AML-193 (cell line): ENCODE results near the gene LDLRAD4.
A peak's percentile ranks its signal among the peaks of the same experiment; 100 is the strongest.

Experiments
- DNase-seq, 2 experiments: peaks; one replicate each; lab custom pipeline; 2025; lab: John Stamatoyannopoulos, UW

LDLRAD4 gene

DNA sequence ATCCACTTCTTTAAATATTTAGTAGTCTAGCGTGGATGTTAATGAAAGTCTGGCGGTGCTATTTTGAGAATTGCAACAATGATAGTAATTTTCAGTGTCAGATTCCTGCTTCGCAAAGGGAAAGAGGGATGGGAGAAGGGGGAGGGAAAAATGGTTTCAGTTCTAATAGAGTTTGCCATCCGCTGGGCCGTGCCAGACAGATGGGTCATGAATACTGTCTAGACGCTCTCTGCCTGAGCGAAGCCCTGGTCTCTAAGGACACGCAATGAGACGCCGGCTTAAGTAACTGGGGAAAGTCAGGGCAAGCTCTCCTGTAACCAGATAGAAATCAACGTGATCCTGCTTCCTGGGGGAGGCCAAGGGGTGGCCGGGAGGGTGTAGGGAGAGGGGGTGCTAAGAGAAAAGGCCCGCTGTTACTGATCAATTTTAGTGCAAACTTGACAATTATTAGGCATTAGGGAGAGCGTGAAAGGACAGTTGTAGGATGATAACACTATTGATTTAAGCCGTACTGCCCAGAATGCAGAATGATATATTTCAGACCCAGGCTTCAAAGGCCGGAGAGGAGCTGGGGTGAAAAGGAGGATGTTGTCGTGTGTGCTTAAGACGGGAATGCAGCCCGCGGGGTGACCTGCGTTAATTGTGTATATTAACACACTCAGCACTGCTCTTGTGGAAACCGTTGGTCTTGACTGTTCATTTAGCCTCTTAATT lies 229.2 kb downstream of the LDLRAD4 start:
- no peak for DNase-seq

DNA sequence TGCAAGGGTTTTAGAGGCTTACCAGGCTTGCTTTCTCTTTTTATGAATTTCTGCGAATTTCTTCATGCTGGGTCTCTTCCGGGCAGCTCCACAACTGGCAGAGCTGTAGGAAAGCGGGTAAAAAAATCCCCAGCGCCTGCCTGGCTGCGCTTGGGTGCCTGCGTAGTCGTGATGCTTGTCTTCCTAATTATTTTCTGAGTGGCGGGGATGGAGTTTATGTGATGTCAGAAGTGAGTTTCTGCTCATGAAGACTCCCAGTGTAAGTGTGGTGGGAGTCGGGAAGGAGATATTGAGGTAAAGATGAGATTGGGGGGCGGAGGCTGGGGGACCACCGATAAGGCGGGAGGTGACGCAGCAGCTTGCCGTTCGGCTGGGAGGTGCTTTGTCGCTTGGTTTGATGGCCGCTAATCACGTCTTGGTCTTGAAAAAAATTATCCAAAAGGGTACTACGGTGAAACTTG lies 229.8 kb downstream of the LDLRAD4 start:
- DNase-seq = no peak

GRCh38 chr18:13449651-13450050 lies 231.1 kb downstream of the LDLRAD4 start:
- no peak for DNase-seq

DNA sequence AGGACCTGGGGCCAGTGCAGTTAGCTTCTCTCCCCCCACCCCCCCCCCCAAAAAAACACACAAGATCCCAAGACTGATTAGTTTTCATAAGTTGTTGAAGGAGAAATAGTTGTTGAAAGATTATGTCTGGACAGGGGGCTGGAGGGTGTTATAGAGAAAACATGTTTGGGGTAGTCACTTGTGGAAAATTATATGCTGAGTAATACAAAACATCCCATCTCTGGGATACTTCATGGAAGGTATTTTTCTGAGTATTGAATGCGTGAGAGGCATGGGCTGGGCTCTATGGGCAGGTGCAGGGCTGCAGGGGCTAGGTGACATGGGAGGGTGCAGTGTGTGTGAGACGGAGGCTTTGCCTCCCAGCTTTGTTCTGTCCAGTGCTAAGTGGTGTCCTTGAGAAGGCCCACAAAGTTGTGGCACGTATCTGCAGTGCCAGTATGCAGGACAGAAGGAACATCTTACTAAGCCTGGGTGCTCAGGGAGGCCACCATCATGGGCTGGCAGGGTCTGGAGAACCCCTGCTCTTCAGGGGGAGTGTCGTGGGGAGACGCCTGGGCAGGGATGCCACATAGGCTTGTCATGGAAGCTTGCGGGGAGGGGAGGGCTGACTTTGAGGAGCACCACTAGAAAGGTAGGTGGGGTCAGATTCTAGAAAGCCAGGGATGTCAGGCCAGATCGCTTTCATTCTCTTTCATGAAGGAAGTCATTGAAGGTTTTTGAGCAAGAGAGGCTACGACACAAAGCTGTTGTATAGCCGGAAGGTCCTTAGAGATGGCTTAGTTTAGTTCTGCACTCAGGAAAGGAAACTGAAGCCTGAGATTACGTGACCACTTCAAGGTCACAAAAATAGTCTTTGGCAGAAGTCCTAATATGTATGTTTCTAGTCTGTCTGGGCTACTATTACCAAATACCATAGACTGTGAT lies 232.0 kb downstream of the LDLRAD4 start:
- DNase-seq = no peak

DNA sequence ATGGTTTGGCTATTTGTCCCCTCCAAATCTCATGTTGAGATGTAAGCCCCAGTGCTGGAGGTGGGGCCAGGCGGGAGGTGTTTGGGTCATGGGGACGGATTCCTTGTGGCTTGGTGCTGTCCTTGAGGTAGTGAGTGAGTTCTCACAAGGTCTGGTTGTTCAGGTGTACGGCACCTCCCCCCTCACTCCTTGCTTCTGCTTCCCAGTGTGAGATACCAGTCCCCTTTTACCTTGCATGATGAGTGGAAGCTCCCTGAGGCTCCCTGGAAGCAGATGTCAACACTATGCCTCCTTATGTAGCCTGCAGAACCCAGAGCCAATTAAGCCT lies 232.6 kb downstream of the LDLRAD4 start:
- no peak for DNase-seq

GRCh38 chr18:13451661-13452387 lies 233.3 kb downstream of the LDLRAD4 start:
- peak; percentile 54 to 63 for DNase-seq

DNA sequence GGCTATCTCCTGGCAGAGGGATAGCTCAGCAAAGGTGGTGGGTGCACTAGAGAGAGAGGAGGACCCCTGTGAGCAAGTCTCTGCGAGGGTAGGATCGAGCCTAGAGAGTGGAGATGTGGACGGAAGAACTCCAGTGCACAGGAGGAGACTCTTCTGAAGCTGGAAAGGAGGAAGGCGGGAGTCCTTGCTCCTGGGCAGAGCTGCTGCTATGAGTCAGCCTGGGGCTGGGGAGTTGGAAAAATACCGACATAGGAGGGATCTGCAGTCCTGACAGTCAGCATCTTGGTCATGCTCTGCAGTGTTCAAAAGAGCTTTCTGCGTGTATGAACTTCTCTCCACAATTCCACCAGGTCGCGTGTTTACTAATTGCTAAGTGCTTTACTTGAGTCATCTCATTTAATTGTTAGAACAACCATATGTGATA lies 233.8 kb downstream of the LDLRAD4 start:
- no peak for DNase-seq

GRCh38 chr18:13452871-13453680 lies 234.5 kb downstream of the LDLRAD4 start:
- DNase-seq = no peak

DNA sequence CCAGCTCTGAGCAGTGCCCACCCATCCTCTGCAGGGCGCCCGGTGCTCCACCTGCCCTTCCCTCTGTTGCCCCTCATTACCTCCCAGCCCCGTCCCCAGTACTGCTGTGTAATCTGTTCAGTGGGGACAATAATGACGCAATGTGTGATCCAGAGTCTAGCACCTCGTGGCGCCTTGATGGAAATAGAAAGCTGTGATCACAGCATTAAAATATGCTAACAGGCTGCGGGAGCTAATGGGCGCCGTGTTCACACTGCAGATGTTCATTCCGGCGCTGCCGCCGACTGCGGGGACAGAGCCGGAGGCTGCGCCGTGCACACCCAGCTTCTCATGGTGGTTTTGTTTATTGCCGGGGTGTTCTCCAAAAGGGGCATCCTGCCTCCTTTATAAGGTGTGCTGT lies 235.2 kb downstream of the LDLRAD4 start:
- no peak for DNase-seq

DNA sequence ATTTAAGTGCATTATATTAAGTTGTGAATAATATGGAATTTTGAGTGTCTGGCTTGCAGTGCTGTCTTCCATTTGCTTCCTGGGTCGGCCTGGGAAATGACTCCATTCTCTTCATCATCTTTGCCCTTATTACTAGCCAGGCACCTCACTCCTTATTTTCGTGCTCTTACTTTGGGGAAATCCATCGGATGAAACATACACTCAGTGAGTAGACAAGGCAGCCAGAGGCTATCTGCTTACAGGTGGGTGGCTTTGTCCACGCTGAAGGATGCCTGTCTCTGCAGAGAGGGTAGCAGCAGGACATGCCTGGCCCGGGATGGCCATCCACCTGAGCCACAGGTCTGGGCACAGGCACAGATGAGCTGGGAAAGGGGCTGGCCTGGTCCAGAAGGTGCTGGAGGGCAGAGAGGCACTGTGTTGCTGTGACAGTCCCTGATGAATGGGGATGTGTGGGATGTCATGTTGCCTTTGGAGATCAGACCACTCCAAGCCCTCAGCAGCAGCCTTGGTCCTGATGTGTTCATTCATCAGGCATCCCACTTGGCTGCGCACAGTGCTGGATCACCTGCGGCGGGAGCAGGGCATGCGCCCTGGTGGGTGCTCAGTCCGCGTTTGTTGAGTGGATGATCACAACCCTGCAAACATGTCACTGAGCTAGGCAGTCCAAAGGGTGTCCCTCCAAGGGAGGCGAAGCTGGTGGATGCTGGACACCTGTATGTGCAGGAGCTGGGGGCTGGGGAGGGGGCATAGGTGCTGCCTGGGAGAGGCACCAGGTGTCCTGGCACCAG lies 236.0 kb downstream of the LDLRAD4 start:
- DNase-seq = no peak

DNA sequence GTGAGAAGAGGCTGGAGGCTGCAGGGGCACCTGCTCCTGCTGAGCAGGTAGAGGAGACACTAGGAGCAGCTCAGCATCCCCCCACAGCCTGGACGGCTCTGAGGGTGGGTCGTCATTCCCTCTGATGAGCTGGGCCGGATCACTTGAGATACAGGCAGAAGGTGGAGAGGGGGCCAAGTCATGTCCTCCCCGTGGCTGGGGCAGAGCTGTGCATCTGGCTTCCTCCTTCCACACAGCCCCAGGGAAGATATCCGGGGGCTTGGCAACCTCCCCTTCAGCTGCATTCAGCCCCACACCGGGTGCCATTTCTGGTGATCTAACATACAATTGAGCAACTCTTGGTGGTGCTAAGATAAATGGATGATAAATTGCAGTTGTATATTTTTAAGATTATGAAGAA lies 236.9 kb downstream of the LDLRAD4 start:
- no peak for DNase-seq

DNA sequence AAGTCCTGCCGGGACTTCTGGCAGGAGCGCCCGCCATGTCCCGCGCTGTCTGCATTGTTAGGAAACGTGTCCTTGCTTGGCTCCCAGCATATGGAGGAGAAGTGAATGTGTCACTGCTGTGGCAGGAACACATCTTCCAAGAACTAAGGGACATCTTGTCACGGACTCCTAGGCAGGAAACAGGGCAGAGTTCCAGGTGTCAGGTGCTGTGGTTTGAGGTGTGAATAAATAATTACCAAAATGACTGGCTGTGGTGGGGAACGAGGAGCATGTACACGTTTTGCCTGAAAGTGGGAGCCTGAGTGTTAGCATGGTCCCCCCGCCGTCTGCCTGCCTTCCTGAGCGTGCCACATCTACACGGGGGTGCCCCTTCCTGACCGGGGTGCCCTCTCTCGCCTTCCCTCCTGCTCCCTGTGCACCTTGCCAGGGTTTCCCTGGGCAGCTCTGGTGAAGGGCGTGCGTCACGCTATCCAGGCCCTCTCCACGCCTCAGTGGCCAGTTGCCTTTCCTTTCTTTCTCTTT lies 237.5 kb downstream of the LDLRAD4 start:
- no peak for DNase-seq

GRCh38 chr18:13456736-13457271 lies 238.2 kb downstream of the LDLRAD4 start:
- no peak for DNase-seq

GRCh38 chr18:13457327-13457726 lies 238.8 kb downstream of the LDLRAD4 start:
- no peak for DNase-seq

- DNase-seq = no peak
These were observed 242.4 kb downstream of the LDLRAD4 start for GRCh38 chr18:13460946-13461345.

DNA sequence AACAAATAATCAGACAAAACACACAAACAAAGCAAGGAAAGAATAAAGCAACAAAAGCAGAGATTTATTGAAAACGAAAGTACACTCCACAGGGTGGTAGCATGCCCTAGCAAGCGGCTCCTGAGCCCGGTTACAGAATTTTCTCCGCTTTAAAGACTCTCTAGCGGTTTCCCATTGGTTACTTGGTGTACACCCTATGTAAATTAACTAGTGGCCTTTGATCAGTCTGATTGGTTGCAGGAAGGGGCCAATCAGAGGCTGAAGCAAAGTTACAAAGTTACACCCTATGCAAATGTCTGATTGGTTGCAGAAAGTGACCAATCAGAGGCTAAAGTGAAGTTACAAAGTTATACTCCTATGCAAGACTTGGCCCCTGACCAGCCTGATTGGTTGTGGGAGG lies 242.9 kb downstream of the LDLRAD4 start:
- DNase-seq = no peak

- no peak for DNase-seq
These were observed 243.4 kb downstream of the LDLRAD4 start for GRCh38 chr18:13461936-13462335.

DNA sequence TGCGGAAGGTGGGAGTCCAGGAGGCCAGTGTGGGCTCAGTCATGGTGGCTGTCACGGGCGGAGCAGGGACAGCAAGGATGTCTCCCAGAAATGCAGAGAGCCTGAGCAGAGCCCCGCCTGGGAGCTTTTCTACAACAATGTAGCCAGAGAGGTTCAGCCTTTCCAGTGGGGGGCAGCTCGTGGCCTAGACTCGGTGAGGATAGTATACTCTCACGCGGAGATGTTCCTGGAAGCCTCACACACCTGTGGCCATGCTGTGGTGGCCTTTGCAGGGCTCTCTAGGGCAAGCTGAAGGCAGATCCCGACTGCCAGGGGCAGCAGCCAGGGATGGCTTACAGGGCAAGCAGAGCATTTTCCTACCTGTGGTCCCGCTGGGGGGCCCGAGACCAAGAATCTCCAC lies 244.1 kb downstream of the LDLRAD4 start:
- no peak for DNase-seq

DNA sequence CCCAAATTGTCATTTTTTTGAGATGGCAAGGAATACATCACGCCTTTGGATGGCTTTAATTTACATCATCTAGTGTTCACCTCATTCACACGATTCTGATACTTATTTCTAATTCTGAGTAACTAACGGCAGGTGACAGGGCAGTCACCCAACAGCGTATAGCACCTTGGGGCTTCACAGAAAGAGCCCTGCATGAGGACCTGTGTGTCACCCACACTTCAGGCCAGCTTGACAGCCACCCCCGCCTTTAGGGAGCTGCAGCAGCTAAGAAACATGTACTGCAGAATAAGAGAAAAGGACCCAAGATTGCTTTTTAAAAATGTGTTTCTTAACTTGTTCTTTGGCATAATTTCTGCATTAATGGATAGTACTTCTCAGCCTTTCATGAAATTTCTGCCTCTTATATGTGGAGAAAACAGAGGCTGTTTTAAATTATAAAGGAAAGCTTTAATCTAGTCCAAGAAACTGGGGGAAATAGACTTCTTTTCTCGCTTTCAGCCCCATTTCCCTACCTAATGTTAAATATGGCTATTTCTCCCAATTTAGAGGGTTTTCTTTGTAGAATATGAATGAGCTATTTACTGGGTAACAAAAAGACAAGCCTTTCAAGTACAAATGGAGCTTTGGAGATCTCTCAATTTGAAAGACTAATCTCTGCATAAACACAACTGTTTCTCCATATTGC lies 245.1 kb downstream of the LDLRAD4 start:
- no peak for DNase-seq
